Sigmoid colon (tissue), 7 donors: ENCODE data around the gene UBA7. TPM values are rescaled to one million over a fixed set of nuclear protein-coding genes. Genes with fewer than 3 reads are reported as not detected.
"Not testable (repeated sequence)": the region's sequence is repeated elsewhere in the genome, so short reads cannot be mapped to it uniquely, and the experiment has no call there.

Source experiments
- DNase-seq: peaks from one replicate; pipeline ENCODE4 v3.0.0-alpha.2; 2019
- H3K27ac ChIP-seq, 4 donors: fragments of 200-600 bp; sonication (generic); one replicate each; pipeline ENCODE4 v1.5.1; 2016 to 2019; ENCODE audit warnings: mild to moderate bottlenecking in 1 of 4
- H3K27me3 ChIP-seq, 3 donors: fragments of 200-600 bp; sonication (generic); one replicate each; pipeline ENCODE4 v1.5.1; 2019; ENCODE audit warnings: mild to moderate bottlenecking in 1 of 3
- H3K36me3 ChIP-seq, 4 donors: fragments of 200-600 bp; sonication (generic); one replicate each; pipeline ENCODE4 v1.5.1; 2016 to 2019
- H3K4me1 ChIP-seq, 4 donors: fragments of 200-600 bp; sonication (generic); one replicate each; pipeline ENCODE4 v1.5.1; 2017 to 2019
- H3K4me3 ChIP-seq, 4 donors: fragments of 200-600 bp; sonication (generic); one replicate each; pipeline ENCODE4 v1.5.1; 2017 to 2019; ENCODE audit warnings: mild to moderate bottlenecking in 2 of 4, moderate library complexity in 1 of 4
- H3K9me3 ChIP-seq, 4 donors: fragments of 200-600 bp in 3 of 4; sonication (generic) in 3 of 4; one replicate each; pipeline versions ENCODE4 v1.5.1 to v1.6.1; 2013 to 2019
- CTCF ChIP-seq, 4 experiments: fragments of 450-650 bp in 3 of 4; fragments of 200-600 bp in 1 of 4; IDR thresholded peaks; one replicate each; pipeline ENCODE4 v1.5.1; 2016 to 2019; ENCODE audit warnings: antibody characterized with exemption in 4 of 4, mild to moderate bottlenecking in 3 of 4, moderate library complexity in 2 of 4
- EP300 ChIP-seq, 4 donors: sonication (generic); formaldehyde crosslinking; IDR thresholded peaks; one replicate each; pipeline ENCODE4 v1.6.1; 2017; ENCODE audit warnings: antibody characterized with exemption in 4 of 4
- POLR2A ChIP-seq, 2 donors: fragments of 450-650 bp; IDR thresholded peaks; one replicate each; pipeline ENCODE4 v1.6.1; 2016; ENCODE audit warnings: antibody characterized with exemption in 2 of 2, mild to moderate bottlenecking in 2 of 2, moderate library complexity in 2 of 2
- POLR2AphosphoS5 ChIP-seq, 4 donors: sonication (generic); formaldehyde crosslinking; IDR thresholded peaks; one replicate each; pipeline ENCODE4 v1.6.1; 2017; ENCODE audit warnings: antibody characterized with exemption in 4 of 4
- WGBS, 2 donors: extraction: QIAGEN DNeasy Blood & Tissue Kit; methylation state at CpG; one replicate each; pipeline ENCODE4 v1.1.7; 2013; 5-methylcytosine and 5-hydroxymethylcytosine counted together
- intact Hi-C: fragments of 100-400 bp; cut with DNase I; formaldehyde crosslinking; loops from one replicate; pipeline ENCODE4 v1.15.1; 2023
- polyA plus RNA-seq, 3 donors: library from polyadenylated mRNA; stranded (reverse); fragments of 200-250 nt; gene quantifications; one replicate each; pipeline ENCODE4 v1.2.3, GENCODE V29; 2013
- total RNA-seq, 4 donors: library from RNA; depleted of rRNA; stranded (reverse); fragments of >200 nt; gene quantifications; one replicate each; pipeline ENCODE4 v1.1.0, GENCODE V29; 2016
- donor health status: healthy with polysubstance abuse.
- donor health status: Bipolar disorder and iron deficiency.
- donor health status: healthy.

UBA7 gene
- total and polyA plus RNA-seq, 7 donors, result 15.6 to 92.6 (median 41.0) TPM

GRCh38 chr3:49787182-49787464, 26.6 kb downstream of the UBA7 start:
- H3K4me1 ChIP-seq, result peaks cover 0 to 43% (median 42%) of the 10 kb centered on the region in 4 donors
- H3K9me3 ChIP-seq, result no peaks in the 10 kb centered on the region
- intact Hi-C loops, result loop anchor here (5.0 kb wide), 1 partner anchor 65 kb away; the partner anchor contains the start of gene GMPPB
- H3K4me3 ChIP-seq, result peak overlapping the region; percentile 30 to 100 (median 98)
- 72 to 74% methylated on average over 3 of the region's 3 CpGs for WGBS, 2 donors
- H3K27ac ChIP-seq, result peak overlapping the region; percentile 93 to 99 (median 99)
- TF ChIP-seq POLR2A (IDR thresholded peaks at IDR 0.05), result no peak
- TF ChIP-seq EP300 (IDR thresholded peaks at IDR 0.05), result no peak
- no peak for TF ChIP-seq CTCF (IDR thresholded peaks at IDR 0.05)
- no peak for TF ChIP-seq POLR2AphosphoS5 (IDR thresholded peaks at IDR 0.05)
- no peak for DNase-seq
- H3K36me3 ChIP-seq, result peaks cover 0 to 25% (median 0%) of the 10 kb centered on the region in 4 donors
- no peaks in the 10 kb centered on the region for H3K27me3 ChIP-seq

GRCh38 chr3:49786357-49787181, 27.2 kb downstream of the UBA7 start, which contains the start of gene IP6K1:
IP6K1 (minus strand) TSS chr3:49786542; CDS start chr3:49748040, 38,502 bp downstream.
- peaks cover 0 to 30% (median 0%) of the 10 kb centered on the region in 4 donors for H3K36me3 ChIP-seq
- H3K9me3 ChIP-seq, result no peaks in the 10 kb centered on the region
- H3K27me3 ChIP-seq, result no peaks in the 10 kb centered on the region
- peak within 1 kb of the TSS; percentile 97 to 100 (median 100) for H3K4me3 ChIP-seq
- peaks cover 0 to 47% (median 46%) of the 10 kb centered on the region in 4 donors for H3K4me1 ChIP-seq
- TF ChIP-seq CTCF (IDR thresholded peaks at IDR 0.05) (no peak), POLR2A (IDR thresholded peaks at IDR 0.05) (peak; percentile 79 to 84), POLR2AphosphoS5 (IDR thresholded peaks at IDR 0.05) (peak; percentile 87 to 94 (median 92))
- H3K27ac ChIP-seq, result peak within 1 kb of the TSS; percentile 93 to 99 (median 99)
- intact Hi-C loops, result loop anchor here (5.0 kb wide), 1 partner anchor 64 kb away; the partner anchor contains the start of gene GMPPB
- WGBS, 2 donors, result 4% methylated on average over 55 of the region's 55 CpGs
- DNase-seq, result peak; percentile 100

GRCh38 chr3:49785565-49786356, 28.0 kb downstream of the UBA7 start:
- peak; percentile 76 for DNase-seq
- TF ChIP-seq POLR2AphosphoS5 (IDR thresholded peaks at IDR 0.05) (no peak), CTCF (IDR thresholded peaks at IDR 0.05) (no peak), EP300 (IDR thresholded peaks at IDR 0.05) (no peak), POLR2A (IDR thresholded peaks at IDR 0.05) (no peak)
- Histone ChIP-seq H3K36me3 (peaks cover 0 to 36% (median 0%) of the 10 kb centered on the region in 4 donors), H3K4me3 (peak overlapping the region; percentile 97 to 100 (median 100)), H3K27me3 (no peaks in the 10 kb centered on the region), H3K9me3 (no peaks in the 10 kb centered on the region), H3K4me1 (peaks cover 0 to 55% (median 55%) of the 10 kb centered on the region in 4 donors), H3K27ac (peak overlapping the region; percentile 93 to 99 (median 99))
- intact Hi-C loops, result loop anchor here (5.0 kb wide), 1 partner anchor 63 kb away; the partner anchor contains the start of gene GMPPB
- 2 to 3% methylated on average over 50 of the region's 50 CpGs for WGBS, 2 donors

- H3K27ac ChIP-seq, H3K4me3 ChIP-seq, H3K9me3 ChIP-seq, intact Hi-C loops, H3K27me3 ChIP-seq: not testable (repeated sequence)
- H3K4me1 ChIP-seq, result peaks cover 0 to 66% (median 62%) of the 10 kb centered on the region in 4 donors
- peak; percentile 54 for DNase-seq
- peaks cover 0 to 42% (median under 1%) of the 10 kb centered on the region in 4 donors for H3K36me3 ChIP-seq
- WGBS, 2 donors, result 93 to 94% methylated on average over 9 of the region's 9 CpGs
Observed at GRCh38 chr3:49782277-49782676, 31.5 kb downstream of the UBA7 start.
